Testis (tissue), 3 donors: ENCODE data around the gene COTL1. TPM values are rescaled to one million over a fixed set of nuclear protein-coding genes. Genes with fewer than 3 reads are reported as not detected.

Experiments used
- DNase-seq: peaks from one replicate; pipeline ENCODE4 v3.0.0-alpha.2; 2019
- H3K27ac ChIP-seq, 2 donors: fragments of 200-600 bp; sonication (generic); one replicate each; pipeline ENCODE4 v1.5.1; 2019
- H3K27me3 ChIP-seq: fragments of 200-600 bp; sonication (generic); one replicate; pipeline ENCODE4 v1.5.1; 2019
- H3K36me3 ChIP-seq: fragments of 200-600 bp; sonication (generic); one replicate; pipeline ENCODE4 v1.5.1; 2017; ENCODE audit warnings: low read depth; ENCODE audit errors: missing control alignments
- H3K4me1 ChIP-seq: fragments of 200-600 bp; sonication (generic); one replicate; pipeline ENCODE4 v1.5.1; 2019
- H3K4me3 ChIP-seq, 2 donors: fragments of 200-600 bp; sonication (generic); one replicate each; pipeline ENCODE4 v1.5.1; 2017 to 2019
- H3K9me3 ChIP-seq: fragments of 200-600 bp; sonication (generic); one replicate; pipeline ENCODE4 v1.5.1; 2017
- CTCF ChIP-seq, 3 experiments: fragments of 450-650 bp in 2 of 3; fragments of 200-600 bp in 1 of 3; sonication (generic) in 1 of 3; IDR thresholded peaks; one replicate each; pipeline ENCODE4 v1.5.1; 2016 to 2019; ENCODE audit warnings: antibody characterized with exemption in 3 of 3, mild to moderate bottlenecking in 2 of 3, moderate library complexity in 1 of 3
- POLR2A ChIP-seq: fragments of 450-650 bp; IDR thresholded peaks from one replicate; pipeline ENCODE4 v1.6.1; 2017; ENCODE audit warnings: antibody characterized with exemption, mild to moderate bottlenecking, moderate library complexity
- WGBS, 2 donors: methylation state at CpG; one replicate each; pipeline ENCODE4 v1.1.5; 2018; 5-methylcytosine and 5-hydroxymethylcytosine counted together
- intact Hi-C: fragments of 100-400 bp; cut with DNase I; formaldehyde crosslinking; loops from one replicate; pipeline ENCODE4 v1.15.1; 2023; ENCODE audit warnings: low total_unique reads
- polyA plus RNA-seq: library from polyadenylated mRNA; stranded (reverse); fragments of 350-450 nt; fragmentation: Illumina TruSeq; extraction: RNeasy Lipid Tissue Mini Kit (QIAGEN cat#74804); gene quantifications from one replicate; pipeline ENCODE4 v1.2.3, GENCODE V29; 2014; ENCODE audit warnings: low read depth, low replicate concordance; ENCODE audit not compliant: insufficient read depth
- total RNA-seq, 2 donors: library from RNA; depleted of rRNA; stranded (reverse); fragments of >200 nt; gene quantifications; one replicate each; pipeline ENCODE4 v1.2.3, GENCODE V29; 2016

COTL1 gene
- total and polyA plus RNA-seq, 3 donors from 2014 or later: 56.9 to 124 (median 61.9) TPM

- H3K27ac ChIP-seq: no peak overlapping the region
Measured at GRCh38 chr16:84537491-84538151, 80.3 kb downstream of the COTL1 start.

GRCh38 chr16:84535851-84536250, 82.0 kb downstream of the COTL1 start:
- Histone ChIP-seq H3K4me1 (peaks cover 15% of the 10 kb centered on the region), H3K27ac (no peak overlapping the region), H3K9me3 (no peaks in the 10 kb centered on the region), H3K36me3 (no peaks in the 10 kb centered on the region), H3K27me3 (no peaks in the 10 kb centered on the region), H3K4me3 (no peak overlapping the region)
- 53 to 58% methylated on average over 9 of the region's 9 CpGs for WGBS, 2 donors
- no peak for DNase-seq
- no peak for TF ChIP-seq CTCF (IDR thresholded peaks at IDR 0.05)
- no peak for TF ChIP-seq POLR2A
- intact Hi-C loops: no loop called here

More at GRCh38 chr16:84537491-84538151, 80.3 kb downstream of the COTL1 start:
- intact Hi-C loops: no loop called here
- peaks cover 5% of the 10 kb centered on the region for H3K4me1 ChIP-seq
- H3K27me3 ChIP-seq: no peaks in the 10 kb centered on the region
- H3K4me3 ChIP-seq: no peak overlapping the region
- no peaks in the 10 kb centered on the region for H3K9me3 ChIP-seq
- no peaks in the 10 kb centered on the region for H3K36me3 ChIP-seq
- no peak for DNase-seq
- 63 to 68% methylated on average over 10 to 11 of the region's 11 CpGs for WGBS, 2 donors
- TF ChIP-seq POLR2A (no peak), CTCF (IDR thresholded peaks at IDR 0.05) (no peak)

GRCh38 chr16:84535408-84535807, 82.5 kb downstream of the COTL1 start:
- no peaks in the 10 kb centered on the region for H3K9me3 ChIP-seq
- H3K27ac ChIP-seq: no peak overlapping the region
- no peak for TF ChIP-seq CTCF (IDR thresholded peaks at IDR 0.05)
- TF ChIP-seq POLR2A: no peak
- DNase-seq: no peak
- H3K27me3 ChIP-seq: no peaks in the 10 kb centered on the region
- H3K36me3 ChIP-seq: no peaks in the 10 kb centered on the region
- no peak overlapping the region for H3K4me3 ChIP-seq
- peaks cover 15% of the 10 kb centered on the region for H3K4me1 ChIP-seq
- WGBS, 2 donors: 65 to 69% methylated on average over 6 of the region's 6 CpGs
- intact Hi-C loops: no loop called here

- Histone ChIP-seq H3K4me1 (peaks cover 15% of the 10 kb centered on the region), H3K27ac (no peak overlapping the region), H3K9me3 (no peaks in the 10 kb centered on the region), H3K27me3 (no peaks in the 10 kb centered on the region), H3K36me3 (no peaks in the 10 kb centered on the region), H3K4me3 (no peak overlapping the region)
- intact Hi-C loops: no loop called here
- WGBS, 2 donors: 88 to 93% methylated on average over 5 of the region's 5 CpGs
- no peak for DNase-seq
- TF ChIP-seq POLR2A: no peak
- TF ChIP-seq CTCF (IDR thresholded peaks at IDR 0.05): no peak
Measured at GRCh38 chr16:84534815-84535214, 83.1 kb downstream of the COTL1 start.
